NCI-H226 (cell line): ENCODE measurements around the gene MFAP4.

Experiments used
- DNase-seq: peaks from one replicate; pipeline ENCODE4 v3.0.0-alpha.2; 2015

The MFAP4 gene

DNA sequence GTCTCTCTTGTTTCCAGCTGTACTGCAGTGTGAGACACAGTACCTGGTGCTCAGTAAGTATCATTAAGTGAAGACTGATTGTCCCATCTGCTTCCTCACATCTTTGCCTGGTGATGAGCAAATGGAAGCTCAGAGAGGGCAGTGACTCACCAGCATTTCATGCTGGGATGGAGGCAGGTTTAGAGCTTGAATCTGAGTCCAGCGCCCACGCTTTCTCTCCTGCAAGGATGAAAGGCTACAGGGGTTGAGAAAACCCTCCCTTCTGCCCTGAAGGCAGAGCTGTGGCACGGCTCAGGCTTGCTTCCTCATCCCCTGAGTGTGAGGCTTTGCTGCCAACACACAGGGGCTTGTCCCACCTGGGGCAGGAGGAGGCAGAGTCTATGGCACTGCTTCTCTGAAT is 22.5 kb upstream of the MFAP4 start:
- peak; percentile 95 for DNase-seq

DNA sequence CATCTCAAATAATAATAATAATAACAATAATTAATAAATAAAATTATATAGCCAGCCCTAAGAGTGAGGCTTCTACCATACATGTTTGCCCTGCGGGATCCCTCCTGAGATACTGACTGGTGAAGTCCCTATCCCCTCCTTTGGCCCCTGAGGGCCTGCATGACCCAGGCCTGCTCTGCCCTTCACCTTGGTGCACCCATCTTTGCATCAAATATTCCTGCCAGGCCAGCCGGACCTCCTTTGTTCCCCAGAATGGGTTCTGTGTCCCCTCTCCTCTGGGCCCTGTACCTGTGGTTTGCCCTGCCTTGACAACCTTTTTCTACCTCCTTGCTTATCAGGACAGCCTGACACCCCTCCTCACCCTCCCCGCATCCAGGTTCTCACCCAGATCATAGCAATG is 22.1 kb upstream of the MFAP4 start:
- DNase-seq: no peak

DNA sequence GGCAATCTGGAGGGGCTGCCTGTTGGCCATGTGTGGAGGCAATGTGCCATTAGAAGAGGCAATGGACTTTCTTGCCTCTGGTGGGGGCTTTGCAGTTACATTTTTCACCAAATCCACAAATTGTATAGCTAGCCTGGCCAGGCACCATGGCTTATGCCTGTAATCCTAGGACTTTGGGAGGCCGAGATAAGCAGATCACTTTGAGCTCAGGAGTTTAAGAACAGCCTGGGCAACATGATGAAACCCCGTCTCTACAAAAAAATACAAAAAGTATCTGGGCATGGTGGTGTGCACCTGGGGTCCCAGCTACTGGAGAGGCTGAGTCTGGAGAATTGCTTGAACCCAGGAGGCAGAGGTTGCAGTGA is 21.3 kb upstream of the MFAP4 start:
- no peak for DNase-seq

DNA sequence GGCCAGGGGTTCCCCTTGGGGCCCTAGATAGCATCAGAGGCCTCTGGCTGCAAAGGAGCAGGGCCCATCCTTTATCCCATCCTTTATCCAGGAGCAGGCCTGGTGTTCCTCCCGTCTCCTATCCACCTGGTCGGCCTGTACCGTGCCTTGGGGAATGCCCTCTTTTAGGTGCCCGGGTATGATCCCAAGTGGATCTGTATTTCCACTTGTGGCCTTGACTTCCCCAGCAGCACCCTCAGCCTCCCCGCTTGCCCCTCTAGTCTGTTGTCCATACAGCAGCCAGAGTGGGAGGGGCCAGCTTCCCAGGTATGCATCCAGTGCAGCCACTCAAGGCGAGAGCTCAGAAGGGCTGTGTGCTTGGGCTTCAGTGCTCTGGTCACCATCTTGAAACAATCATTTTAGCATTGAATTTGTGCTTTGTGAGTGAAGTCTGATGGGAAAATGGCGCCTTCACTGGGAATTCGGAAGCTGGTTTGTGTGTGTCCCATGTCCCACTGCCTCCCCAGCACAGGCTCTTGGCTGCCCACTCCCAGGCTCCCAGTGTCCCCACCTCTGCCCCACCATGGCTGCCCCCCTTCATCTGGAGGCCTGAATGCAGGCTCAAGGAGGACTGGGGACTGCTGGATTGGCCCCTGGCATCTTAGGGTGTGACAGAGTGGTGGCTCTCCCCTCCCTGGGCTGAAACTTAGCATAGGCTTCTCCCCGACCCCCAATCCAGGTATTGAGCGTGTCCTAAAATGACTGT is 20.8 kb upstream of the MFAP4 start:
- DNase-seq: no peak

DNA sequence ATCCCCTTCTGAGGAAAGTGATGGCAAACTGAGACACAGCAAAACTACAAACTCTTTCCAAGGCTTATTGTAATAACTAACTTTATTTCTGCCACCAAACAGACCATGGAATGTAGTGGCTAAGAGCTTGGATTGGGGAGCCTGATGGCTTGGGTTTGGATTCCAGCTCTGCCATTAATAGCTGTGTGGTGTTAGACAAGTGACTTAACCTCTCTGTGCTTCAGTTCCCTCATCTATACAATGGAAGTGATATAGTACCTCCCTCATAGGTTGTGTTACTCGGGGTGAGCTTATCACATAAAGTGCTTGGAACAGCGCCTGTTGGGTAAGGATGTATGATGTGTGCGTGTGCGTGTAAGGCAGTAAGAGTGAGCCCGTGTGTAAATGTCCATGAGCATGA is 18.1 kb upstream of the MFAP4 start:
- no peak for DNase-seq

DNA sequence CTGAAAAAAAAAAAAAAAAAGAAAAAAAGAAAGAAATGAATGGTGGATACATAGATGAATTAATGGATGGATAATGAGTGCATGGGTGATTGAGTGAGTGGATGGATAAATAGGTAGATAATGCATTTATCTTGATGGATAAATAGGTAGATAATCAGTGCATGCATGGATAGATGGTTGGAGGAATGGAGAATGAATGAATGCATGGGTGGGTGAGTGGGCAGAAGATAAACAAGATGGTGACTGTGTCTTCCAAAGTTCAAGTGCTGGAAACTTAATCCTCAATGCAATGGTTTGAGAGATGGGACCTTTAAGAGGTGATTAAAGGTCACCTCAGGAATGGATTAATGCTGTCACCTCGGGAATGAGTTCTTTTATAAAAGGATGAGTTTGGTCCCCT is 17.3 kb upstream of the MFAP4 start:
- DNase-seq: no peak

DNA sequence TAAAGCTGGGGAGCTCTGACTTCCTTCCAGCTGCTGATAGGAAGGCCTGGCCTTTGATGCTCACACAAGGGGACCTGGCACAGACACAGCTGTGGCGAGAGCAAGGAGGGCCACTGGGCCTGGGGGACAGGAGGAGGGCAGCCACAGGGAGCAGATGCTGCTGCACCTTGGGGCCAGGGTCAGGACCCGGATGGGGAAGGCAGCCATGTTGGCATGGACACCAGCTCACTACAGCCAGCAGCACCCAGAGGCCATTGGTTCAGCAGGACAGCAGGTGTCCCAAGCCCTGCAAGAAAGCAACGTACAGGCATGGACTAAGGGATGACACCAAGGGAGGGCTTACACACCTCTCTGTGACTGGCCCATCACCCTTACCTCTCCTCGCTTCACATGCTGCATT is 16.0 kb upstream of the MFAP4 start:
- no peak for DNase-seq

DNA sequence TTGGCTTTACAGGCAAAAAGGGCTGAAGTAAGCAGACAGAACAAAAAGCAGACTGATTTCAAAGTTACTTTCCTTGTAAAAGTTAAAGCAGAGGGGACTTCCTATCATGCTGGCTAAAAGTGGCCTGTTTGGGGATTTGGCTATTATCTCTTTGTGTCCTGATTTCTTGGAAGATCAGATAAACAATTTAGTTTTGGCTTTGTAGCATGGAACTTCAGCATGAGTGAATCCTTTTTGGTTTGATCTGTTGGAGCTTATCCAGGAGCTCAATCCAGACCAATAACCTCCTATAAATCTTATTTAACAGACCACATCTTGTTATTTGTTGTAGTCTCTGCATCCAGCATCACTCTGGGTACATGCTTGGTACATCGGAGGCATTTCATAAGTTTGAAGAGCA is 15.2 kb upstream of the MFAP4 start:
- DNase-seq: no peak

DNA sequence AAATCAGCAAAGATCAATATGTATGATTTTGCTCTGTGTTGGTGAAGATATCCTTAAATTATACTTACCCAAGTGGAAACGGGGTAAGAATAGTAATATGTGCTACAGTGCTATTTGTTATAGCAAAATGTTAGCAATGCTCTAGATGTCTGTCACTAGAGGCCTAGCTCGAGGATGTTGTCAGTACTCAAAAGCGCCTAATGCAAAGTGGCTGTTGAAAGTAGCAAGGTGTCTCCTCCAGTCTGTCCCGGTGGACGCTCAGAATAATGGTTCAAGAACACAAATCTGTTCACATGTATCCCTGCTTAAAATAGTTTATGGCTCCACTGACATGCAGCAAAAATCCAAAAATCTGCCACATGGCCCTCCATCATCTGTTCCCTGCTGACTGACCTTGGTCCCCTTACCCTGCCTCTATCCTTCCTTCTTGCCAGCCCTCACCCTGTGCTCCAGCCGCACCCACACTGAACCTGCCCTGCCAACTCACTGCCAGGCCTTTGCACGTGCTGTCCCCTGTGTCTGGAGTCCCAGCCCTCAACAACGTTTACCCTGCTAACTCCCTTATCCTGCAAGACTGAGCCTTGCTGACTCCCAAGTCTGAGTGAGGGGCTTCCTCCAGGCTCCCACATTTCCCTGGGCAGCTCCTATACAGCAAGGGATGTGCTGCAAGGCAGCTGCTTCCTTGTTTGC is 14.5 kb upstream of the MFAP4 start:
- no peak for DNase-seq

DNA sequence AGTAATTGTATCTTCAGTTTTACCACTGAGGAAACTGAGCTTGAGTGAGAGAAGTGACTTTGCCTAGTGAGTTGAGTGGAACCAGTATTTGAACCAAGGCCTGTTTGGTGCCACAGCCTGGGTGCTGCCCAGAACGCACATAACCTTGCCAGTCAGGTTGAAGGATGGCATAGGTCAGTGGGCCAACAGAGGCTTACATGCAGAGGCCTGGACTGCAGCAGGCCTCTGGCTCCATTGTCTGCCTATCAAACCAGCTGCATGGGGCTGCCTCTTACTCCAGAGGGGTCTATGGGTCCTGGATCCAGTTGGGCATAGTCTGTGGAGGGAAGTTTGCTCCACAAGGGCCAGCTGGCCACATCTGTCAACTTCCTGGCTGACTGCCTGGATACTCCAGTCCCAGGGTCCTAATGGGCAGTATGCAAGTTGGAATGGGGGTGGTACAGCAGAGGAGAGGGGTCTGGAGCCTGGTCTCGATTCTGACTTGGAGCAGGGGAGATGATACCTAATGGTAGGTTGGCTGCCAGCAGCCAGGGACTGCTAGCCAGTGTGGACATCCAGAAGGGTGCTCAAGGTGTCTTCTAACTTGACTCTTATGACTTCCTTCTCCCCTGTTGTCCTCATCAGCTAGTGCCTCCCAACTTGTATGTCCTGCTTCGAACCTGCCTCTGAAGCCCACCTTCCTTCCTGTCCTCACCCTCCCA is 12.9 kb upstream of the MFAP4 start:
- no peak for DNase-seq

DNA sequence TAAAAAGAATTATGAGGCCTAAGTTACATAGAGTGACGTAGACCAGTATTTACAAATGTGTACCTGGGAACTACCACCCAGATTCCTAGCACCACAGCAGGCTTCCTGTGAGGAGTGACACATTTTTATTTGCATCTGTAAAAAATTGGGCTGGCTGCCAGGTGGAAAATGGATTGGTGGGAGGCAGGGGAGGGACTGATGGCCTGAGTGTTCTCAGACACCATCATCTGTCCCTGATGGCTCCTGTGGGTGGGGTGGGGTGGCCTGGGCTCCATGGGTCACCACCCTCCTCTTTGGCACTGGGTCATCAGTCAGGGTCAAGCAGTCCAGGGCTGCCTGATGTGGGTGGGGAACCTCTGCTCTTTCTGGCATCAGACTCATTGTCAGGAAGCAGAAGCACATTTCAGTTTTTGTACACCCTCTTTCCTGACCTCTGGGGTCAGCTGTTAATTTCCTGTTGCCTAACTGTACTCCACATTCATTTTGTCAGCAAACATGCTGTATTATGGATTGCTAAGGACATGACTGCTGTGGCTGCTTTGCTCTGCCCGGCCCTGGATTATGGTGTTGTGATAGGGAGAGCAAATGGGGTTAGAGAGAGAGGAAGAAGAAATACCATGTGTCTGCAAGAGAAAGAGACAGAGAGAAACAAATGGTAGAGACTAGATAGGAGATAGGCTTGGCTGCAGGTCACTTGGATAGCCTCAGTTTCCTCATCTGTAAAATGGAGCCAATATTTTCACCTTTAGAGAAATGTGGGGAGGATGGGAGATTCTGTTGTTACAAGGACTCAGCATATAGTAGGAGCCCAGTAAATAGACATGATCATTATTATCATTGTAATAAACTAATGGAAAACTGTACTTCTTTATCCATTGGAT is 11.6 kb upstream of the MFAP4 start:
- no peak for DNase-seq

DNA sequence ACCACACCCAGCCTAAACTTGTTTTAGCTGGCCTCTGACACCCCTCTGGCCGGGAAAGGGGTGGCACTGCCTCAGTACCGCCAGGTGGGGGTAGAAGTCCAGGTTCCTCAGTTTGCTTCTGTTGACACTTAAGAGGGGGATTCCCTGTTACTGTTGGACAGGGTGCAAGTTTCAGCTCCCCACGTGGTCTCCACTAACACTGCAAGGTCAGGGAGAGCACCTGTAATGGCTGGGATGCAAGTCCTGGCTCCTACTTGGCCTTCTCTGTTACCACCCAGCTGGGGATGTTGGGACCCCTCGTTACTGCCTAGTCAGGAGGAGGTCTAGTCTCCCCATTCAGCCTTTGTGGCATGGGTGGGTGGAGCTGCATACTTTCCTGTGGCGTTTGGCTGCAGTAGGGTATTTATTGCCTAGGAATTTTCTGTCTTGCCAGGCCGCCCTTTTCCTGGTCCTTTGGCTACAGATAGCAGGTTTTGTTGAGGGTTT is 10.6 kb upstream of the MFAP4 start:
- no peak for DNase-seq

DNA sequence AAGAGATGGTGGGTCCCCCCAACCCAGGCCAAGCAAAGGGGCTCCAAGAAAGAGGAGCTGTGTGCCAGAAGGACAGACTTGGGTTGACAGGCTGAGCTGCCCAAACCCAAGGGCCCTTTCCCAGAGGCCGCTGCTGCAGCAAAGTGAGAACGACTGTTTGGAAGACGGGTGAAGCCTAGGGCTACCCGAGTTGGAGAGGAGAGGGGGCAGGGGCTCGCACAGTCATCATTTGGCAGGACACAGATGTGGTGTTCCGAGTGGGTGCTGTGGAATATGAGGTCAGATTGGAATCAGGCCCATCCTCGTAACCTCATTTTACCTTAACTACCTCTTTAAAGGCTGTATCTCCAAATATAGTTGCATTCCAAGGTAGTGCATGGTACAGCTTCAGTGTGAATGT is 5.3 kb upstream of the MFAP4 start:
- DNase-seq: no peak

DNA sequence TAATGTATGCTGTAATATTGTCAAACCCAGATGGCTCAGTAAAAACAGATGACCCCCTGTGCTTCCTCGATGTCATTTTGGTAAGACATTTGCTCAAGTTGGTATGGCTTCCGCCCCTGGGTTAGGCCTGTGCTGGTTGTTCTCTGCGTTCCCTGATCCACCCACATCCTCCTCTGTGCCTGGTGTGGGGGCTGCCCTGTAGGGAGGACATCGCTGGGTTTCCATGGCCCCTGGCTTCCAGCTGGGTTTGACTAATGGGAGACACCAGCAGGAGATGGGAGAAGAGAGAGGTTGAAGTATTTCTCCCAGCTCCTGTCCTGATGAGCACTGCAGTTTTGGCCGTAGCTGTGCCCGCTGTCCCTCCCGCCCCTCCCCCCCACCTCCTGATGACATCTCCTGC is 4.4 kb upstream of the MFAP4 start:
- DNase-seq: no peak

DNA sequence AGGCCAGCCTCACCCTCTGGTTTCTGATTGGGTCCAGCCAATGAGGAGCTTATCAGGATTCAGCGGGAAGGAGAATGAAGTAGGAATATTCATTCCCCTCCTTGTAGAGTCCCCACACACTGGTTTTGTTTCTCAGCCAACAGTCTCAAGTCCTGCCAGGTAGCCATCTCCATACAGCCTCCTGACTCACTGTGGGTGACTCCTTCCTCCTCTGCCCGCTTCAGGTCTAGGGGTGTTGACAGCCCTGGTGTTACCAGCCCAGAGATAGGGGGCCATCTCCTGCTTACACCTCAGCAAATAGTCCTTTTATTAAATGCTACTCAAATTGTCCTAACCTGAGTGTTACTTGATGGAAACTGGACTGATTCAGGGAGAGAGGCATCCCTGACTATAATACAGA is 4.0 kb upstream of the MFAP4 start:
- no peak for DNase-seq

DNA sequence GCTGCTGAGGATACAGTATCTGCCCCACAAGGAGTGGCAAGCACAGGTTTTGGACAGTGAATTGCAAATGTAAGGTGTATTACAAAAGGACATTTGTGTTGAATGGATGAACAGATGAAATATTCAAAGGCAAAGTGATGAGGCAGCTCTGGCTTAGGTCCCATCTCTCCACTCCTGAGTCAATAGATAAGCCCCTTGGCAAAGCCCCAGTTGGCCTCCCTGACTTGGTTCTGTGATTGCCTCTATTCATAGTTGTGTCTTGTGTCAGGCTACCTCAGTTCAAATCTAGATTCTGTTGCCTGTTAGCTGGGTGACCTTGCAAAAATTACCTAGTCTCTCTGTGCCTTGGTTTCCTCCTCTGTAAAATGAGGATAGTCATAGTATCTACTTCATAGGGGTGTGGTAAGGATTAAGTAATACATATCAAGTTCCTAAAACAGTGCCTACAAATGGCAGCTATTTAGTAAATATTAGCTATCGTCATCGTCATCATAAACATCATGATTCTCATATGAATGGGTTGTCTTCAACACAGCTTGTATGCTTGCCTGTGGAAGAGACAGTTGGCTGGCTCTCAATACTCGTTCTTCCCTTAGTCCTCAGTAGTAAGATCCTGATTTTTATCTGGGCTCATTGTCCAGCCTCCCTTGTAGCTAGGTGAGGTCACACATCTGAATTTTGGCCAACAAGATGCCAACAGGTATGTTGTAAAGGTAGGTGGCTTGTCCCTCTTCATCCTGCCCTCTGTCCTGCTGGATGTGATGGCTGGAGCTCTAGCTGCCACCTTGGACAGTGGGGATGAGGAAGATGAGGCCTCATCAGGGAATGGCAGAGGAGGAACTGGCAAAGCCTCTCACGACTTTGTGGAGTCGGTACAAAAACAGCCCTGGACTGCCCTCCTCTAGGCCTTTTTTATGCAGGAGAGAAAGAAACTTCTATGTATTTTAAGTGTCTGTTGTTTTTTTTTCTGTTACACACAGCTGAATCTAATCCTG is 2.1 kb upstream of the MFAP4 start:
- DNase-seq: peak; percentile 41

DNA sequence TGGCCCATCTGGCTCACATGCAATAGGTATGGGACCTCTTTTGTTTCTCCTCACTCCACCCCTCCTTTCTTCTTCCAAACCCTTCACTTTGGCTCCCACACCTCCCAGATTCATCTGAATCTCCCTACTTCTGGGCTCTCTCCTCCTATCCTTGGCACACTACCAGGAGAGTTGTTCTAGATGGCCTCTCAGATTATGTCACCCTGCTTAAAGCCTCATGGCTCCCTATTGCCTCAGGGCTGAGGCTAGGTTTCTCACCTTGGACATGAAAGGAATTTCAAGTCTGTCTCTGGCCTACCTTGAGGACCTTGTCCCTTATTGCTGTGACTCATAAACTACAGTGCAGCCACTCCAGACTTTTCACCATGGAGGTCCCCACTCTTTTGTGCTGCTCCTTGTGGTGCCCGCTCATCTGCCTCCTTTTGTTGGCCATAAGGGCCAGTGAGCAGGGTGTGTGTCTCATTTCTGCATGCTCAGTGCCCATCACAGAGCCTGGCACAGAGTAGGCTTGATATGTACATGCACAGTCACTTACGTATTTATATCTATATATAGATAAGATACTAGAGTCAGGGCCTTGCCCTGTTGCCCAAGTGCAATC is 1.0 kb upstream of the MFAP4 start:
- peak; percentile 50 for DNase-seq

DNA sequence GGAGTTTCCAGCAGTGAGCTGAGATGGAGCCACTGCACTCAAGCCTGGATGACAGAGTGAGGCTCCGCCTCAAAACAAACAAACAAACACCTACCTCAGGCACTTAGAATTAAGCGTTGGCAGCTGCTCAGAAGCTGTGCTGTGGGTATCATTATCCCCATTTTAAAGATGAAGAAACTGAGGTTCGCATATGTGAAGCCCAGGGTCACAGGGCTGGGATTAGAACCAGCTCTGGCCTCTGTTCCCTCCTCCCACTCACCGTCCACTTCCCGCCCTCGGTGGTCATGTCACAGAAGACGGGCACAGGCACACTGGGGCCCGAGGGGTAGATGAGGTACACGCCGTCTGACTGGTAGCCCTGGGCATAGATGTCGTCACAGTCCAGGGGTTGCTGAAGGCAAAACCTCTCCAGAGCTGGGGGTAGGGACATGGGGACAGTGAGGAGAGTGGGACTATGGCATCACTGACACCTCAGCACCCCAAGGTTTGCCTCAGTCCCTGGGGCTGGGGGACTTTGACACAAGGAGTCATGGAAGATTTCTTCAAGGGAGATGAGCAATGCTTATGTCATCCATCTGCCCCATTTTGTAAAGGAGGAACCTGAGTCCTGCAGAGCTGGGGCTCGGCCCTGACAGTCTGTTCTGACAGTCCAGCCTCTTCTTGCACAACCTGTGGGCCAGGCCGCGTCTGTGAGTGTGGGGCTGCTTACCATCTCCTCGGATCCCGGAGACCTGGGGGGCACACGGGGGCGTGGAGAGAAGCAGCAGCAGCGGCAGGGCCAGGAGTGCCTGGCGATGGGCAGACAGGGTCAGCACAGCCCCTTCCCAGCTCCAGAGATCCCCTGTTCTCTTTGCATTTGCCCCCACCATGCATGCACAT is 700 bp downstream of the MFAP4 start:
- peak; percentile 64 for DNase-seq

DNA sequence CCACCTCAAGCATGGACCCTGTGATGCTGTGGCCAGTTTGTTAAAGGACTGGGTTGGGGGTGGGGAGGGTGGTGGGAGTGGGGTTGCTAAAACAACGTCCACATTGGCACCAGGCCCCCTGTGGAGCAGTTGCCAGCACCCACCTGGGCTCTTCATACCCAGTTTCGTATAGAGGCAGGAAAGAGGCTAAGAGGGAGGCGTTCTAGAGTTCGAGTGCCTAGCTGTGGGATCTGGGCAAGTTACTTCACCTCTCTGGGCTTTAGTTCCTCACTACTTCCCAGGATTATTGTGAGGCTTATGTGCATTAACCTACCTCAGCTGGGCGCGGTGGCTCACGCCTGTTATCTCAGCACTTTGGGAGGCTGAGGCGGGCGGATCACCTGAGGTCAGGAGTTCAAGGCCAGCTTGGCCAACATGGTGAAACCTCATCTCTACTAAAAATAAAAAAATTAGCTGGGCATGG is 1.4 kb downstream of the MFAP4 start:
- no peak for DNase-seq

DNA sequence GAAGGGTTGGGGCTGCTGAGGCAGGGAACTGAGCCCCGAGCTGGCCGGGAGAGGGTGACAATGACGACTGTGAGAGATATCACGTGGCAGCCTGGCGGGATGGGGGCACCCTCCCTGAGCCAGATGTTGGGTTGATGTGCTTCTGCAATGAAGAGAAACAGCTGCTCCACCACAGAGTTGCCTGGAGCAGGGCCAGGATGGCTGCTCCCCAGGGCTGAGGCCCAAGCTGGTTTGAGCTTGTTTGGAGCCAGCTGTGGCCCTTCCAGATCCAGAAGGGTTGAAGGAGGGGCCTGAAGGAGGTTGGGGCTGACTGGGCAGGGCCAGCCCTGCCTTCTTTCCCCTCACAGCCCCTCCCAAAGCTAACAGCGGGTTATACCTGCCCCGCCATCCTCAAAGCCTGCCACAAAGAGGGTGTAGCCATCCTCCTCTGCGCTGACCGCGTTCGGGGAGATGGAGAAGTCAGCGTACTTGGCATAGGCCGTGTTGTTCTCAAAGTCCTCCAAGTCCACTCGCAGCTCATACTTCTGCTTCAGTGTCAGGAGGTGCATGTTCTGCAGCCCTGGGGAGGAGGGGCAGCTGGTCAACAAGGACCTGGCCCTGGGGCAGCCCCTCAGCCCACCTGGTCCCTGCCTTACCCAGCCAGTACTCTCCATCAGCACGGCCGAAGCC is 2.1 kb downstream of the MFAP4 start:
- DNase-seq: no peak
